OCI-LY3 (cell line): ENCODE results near the gene DTHD1.
A peak's percentile ranks its signal among the peaks of the same experiment; 100 is the strongest.

Experiments used
- H2AFZ ChIP-seq: fragments of 200-600, 300-600 bp; shearing (Covaris generic); 2 replicates; pipeline ENCODE4 v1.6.0; 2014; ENCODE audit warnings: antibody characterized with exemption, low read depth, low read length
- H3K27ac ChIP-seq: fragments of 200-600, 300-600 bp; sonication (generic); 2 replicates; pipeline ENCODE4 v1.5.1; 2014; ENCODE audit warnings: mild to moderate bottlenecking, low read length, moderate library complexity, mixed read lengths
- H3K27me3 ChIP-seq: fragments of 200-600, 300-600 bp; sonication (generic); 2 replicates; pipeline ENCODE4 v1.6.1; 2014; ENCODE audit warnings: low read depth, low read length, mixed read lengths
- H3K36me3 ChIP-seq: fragments of 200-600, 300-600 bp; sonication (generic); replicated peaks from 2 replicates; pipeline ENCODE3; 2014; ENCODE audit warnings: low read depth, low read length, mixed read lengths
- H3K4me1 ChIP-seq: fragments of 300-600, 200-600 bp; sonication (generic); 2 replicates; pipeline ENCODE4 v1.6.1; 2014; ENCODE audit warnings: low read length, mixed read lengths
- H3K4me2 ChIP-seq: fragments of 200-600, 300-600 bp; sonication (generic); 2 replicates; pipeline ENCODE4 v1.6.1; 2014; ENCODE audit warnings: low read length, mixed read lengths
- H3K4me3 ChIP-seq: fragments of 300-600, 200-600 bp; sonication (generic); 2 replicates; pipeline ENCODE4 v1.5.1; 2014; ENCODE audit warnings: antibody characterized with exemption, mild to moderate bottlenecking, low read length, moderate library complexity
- H3K79me2 ChIP-seq: fragments of 300-600, 200-600 bp; shearing (Covaris generic); 2 replicates; pipeline ENCODE4 v1.6.1; 2014; ENCODE audit warnings: mild to moderate bottlenecking, low read length, mixed read lengths
- H3K9ac ChIP-seq: fragments of 300-600, 200-600 bp; shearing (Covaris generic); 2 replicates; pipeline ENCODE4 v1.6.0; 2014; ENCODE audit warnings: mild to moderate bottlenecking, low read length, moderate library complexity
- H3K9me3 ChIP-seq: fragments of 200-600, 300-600 bp; shearing (Covaris generic); 2 replicates; pipeline ENCODE4 v1.6.1; 2014; ENCODE audit warnings: low read length, mixed read lengths; ENCODE audit not compliant: insufficient read depth
- H4K20me1 ChIP-seq: fragments of 200-600, 300-600 bp; sonication (generic); 2 replicates; pipeline ENCODE4 v1.6.1; 2016; ENCODE audit warnings: low read length, mixed read lengths; ENCODE audit not compliant: insufficient read depth
- EZH2phosphoT487 ChIP-seq: fragments of 200-600 bp; shearing (Covaris generic); IDR thresholded peaks from 2 replicates; pipeline ENCODE4 v1.6.1; 2018; ENCODE audit warnings: antibody characterized with exemption, mixed run types, low read depth
- TF ChIP-seq, protein P1 (sequence below): fragments of 200-600, 300-600 bp; sonication (generic); IDR thresholded peaks from 2 replicates; pipeline ENCODE4 v1.5.1; 2014; ENCODE audit warnings: antibody characterized with exemption, low read length, low read depth

DTHD1 gene

DNA sequence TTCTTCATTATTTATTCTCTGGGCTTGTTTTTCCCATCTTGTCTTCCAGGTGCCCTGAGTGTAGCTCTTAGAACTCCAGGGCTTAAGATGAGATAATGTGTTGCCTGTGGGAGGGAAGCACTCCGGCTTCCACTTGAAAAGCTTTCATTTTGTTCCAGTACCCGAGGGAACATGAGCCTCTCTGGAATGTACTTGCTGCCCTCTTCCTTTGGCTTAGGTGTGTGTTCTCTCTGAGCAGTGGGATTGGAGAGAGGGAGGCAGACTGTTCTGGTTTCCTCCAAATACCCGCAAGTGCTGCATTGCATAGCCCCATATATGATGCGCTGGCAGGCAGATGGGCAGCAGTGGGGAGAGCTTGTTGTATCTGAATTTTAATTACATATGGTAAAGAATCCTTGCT, 861 bp upstream of the DTHD1 start:
- no peak overlapping the region for H3K9ac ChIP-seq
- no peak overlapping the region for H3K4me2 ChIP-seq
- peaks cover 17% of the 10 kb centered on the region for H3K4me1 ChIP-seq
- no peaks in the 10 kb centered on the region for H4K20me1 ChIP-seq
- no peaks in the 10 kb centered on the region for H3K36me3 ChIP-seq
- no peaks in the 10 kb centered on the region for H3K9me3 ChIP-seq
- H3K27me3 ChIP-seq: no peaks in the 10 kb centered on the region
- H3K79me2 ChIP-seq: no peaks in the 10 kb centered on the region
- H3K27ac ChIP-seq: no peak overlapping the region
- no peak overlapping the region for H3K4me3 ChIP-seq
- TF ChIP-seq, protein P1, sequence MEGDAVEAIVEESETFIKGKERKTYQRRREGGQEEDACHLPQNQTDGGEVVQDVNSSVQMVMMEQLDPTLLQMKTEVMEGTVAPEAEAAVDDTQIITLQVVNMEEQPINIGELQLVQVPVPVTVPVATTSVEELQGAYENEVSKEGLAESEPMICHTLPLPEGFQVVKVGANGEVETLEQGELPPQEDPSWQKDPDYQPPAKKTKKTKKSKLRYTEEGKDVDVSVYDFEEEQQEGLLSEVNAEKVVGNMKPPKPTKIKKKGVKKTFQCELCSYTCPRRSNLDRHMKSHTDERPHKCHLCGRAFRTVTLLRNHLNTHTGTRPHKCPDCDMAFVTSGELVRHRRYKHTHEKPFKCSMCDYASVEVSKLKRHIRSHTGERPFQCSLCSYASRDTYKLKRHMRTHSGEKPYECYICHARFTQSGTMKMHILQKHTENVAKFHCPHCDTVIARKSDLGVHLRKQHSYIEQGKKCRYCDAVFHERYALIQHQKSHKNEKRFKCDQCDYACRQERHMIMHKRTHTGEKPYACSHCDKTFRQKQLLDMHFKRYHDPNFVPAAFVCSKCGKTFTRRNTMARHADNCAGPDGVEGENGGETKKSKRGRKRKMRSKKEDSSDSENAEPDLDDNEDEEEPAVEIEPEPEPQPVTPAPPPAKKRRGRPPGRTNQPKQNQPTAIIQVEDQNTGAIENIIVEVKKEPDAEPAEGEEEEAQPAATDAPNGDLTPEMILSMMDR: no peak
- TF ChIP-seq EZH2phosphoT487: no peak
- no peak overlapping the region for H2AFZ ChIP-seq

GRCh38 chr4:36282503-36283030, 1.2 kb downstream of the DTHD1 start:
- H3K27ac ChIP-seq: no peak overlapping the region
- no peak overlapping the region for H3K4me2 ChIP-seq
- H3K9me3 ChIP-seq: no peaks in the 10 kb centered on the region
- no peaks in the 10 kb centered on the region for H4K20me1 ChIP-seq
- TF ChIP-seq EZH2phosphoT487: no peak
- TF ChIP-seq, protein P1: no peak
- H2AFZ ChIP-seq: no peak overlapping the region
- no peaks in the 10 kb centered on the region for H3K79me2 ChIP-seq
- no peak overlapping the region for H3K4me3 ChIP-seq
- no peaks in the 10 kb centered on the region for H3K36me3 ChIP-seq
- no peaks in the 10 kb centered on the region for H3K27me3 ChIP-seq
- peaks cover 24% of the 10 kb centered on the region for H3K4me1 ChIP-seq
- no peak overlapping the region for H3K9ac ChIP-seq

DNA sequence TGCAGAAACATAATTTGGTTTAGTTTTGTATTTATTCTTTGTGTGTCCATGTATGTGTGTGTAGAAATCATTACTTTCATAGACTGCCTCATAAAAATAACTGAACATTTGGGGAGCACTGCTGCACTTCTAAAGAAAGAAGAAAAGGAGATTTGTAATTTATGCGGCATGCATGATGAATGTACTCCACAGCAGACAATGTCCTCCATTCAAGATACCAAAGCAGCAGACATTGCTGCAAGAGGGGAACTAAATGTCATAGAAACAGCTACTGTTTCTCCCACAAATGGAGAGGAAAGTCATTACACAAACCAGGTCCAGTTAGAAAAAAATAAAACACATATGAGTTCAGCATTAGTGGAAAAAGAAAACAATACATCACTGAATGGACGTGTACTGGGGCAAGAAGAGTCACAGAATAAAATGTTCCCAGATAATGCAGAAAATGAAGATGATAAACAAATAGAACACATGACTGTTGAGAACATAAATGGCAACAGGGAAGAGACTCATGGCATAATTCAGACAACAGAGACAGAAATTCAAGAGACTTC, 2.6 kb downstream of the DTHD1 start:
- TF ChIP-seq EZH2phosphoT487: no peak
- TF ChIP-seq, protein P1: no peak
- H3K79me2 ChIP-seq: no peaks in the 10 kb centered on the region

GRCh38 chr4:36285784-36286480, 4.5 kb downstream of the DTHD1 start:
- H3K4me3 ChIP-seq: peak overlapping the region; percentile 60
- no peaks in the 10 kb centered on the region for H3K36me3 ChIP-seq
- H3K27me3 ChIP-seq: no peaks in the 10 kb centered on the region
- peak overlapping the region; percentile 76 for H3K4me2 ChIP-seq
- peaks cover 32% of the 10 kb centered on the region for H3K4me1 ChIP-seq
- H2AFZ ChIP-seq: peak overlapping the region; percentile 71
- H3K9me3 ChIP-seq: no peaks in the 10 kb centered on the region
- TF ChIP-seq, protein P1: no peak
- TF ChIP-seq EZH2phosphoT487: no peak
- no peaks in the 10 kb centered on the region for H3K79me2 ChIP-seq
- peak overlapping the region; percentile 91 for H3K27ac ChIP-seq
- H3K9ac ChIP-seq: peak overlapping the region; percentile 54
- H4K20me1 ChIP-seq: no peaks in the 10 kb centered on the region

More for the DNA sequence above, 2.6 kb downstream of the DTHD1 start:
- H3K9me3 ChIP-seq: no peaks in the 10 kb centered on the region
- no peaks in the 10 kb centered on the region for H3K36me3 ChIP-seq
- peaks cover 28% of the 10 kb centered on the region for H3K4me1 ChIP-seq
- no peak overlapping the region for H3K27ac ChIP-seq
- H2AFZ ChIP-seq: no peak overlapping the region
- no peak overlapping the region for H3K4me2 ChIP-seq
- no peak overlapping the region for H3K4me3 ChIP-seq
- H4K20me1 ChIP-seq: no peaks in the 10 kb centered on the region
- no peaks in the 10 kb centered on the region for H3K27me3 ChIP-seq
- H3K9ac ChIP-seq: no peak overlapping the region
